GM12875 (cell line): Measurements from ENCODE around the gene PACSIN1.

Experiments used
- H3K4me3 ChIP-seq: one replicate; pipeline ENCODE4 v1.5.1; 2011; ENCODE audit warnings: low read depth, low read length, control low read depth
- TF ChIP-seq, protein P1 (sequence below): IDR thresholded peaks from 2 replicates; pipeline ENCODE4 v1.5.1; 2011; ENCODE audit warnings: low read depth, mild to moderate bottlenecking, control low read depth, inconsistent platforms, low read length, moderate library complexity, borderline replicate concordance; ENCODE audit not compliant: insufficient read depth

Gene PACSIN1

DNA sequence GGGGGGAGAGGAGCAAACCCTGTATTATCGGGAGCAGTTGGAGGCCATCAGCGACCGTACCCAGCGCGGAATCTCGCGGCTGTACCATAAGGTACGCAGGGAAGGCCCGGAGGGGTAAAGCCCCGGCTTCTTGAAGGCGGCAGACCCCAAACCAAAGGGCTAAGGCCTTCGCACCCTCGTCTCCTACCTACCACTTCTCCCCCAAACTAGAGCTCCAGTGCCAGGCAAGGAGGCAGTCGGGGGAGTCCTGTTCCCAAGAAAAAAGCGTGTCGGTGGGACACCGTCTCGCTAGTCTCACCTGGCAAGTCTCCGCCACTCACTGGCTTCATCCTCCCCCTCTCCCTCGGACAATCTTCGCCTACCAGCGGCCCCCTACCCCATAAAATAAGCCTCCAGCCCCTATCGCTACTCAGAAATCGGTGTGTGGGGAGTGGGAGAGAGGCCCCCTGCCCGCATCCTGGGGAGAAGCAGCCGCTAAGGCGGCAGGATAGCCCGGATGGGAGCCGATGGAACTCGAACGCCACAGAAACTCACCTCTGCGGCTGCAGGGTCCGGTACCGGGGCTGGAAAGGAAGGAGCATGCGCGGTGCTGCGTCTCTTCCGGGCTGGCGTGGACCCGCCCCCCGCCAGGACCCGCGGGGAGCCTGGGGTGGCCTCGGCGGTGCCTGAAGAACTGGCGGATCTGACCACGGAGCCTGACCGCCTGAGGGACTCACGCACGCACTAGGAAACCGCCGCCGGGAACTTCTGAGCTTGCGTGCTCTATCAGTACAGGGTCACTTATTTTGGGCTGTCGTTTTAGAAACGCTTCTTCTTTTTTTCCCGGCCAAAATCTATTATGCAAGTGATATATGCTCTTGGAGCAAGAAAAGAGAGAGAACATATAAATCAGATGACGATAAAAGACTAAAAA, 40.1 kb upstream of the PACSIN1 start, which contains the start of gene RPS10:
TSS of gene RPS10 (minus strand) at position 572 of the 913 bp plus-strand sequence. CDS start 848 bp downstream, outside the sequence.
- TF ChIP-seq, protein P1, sequence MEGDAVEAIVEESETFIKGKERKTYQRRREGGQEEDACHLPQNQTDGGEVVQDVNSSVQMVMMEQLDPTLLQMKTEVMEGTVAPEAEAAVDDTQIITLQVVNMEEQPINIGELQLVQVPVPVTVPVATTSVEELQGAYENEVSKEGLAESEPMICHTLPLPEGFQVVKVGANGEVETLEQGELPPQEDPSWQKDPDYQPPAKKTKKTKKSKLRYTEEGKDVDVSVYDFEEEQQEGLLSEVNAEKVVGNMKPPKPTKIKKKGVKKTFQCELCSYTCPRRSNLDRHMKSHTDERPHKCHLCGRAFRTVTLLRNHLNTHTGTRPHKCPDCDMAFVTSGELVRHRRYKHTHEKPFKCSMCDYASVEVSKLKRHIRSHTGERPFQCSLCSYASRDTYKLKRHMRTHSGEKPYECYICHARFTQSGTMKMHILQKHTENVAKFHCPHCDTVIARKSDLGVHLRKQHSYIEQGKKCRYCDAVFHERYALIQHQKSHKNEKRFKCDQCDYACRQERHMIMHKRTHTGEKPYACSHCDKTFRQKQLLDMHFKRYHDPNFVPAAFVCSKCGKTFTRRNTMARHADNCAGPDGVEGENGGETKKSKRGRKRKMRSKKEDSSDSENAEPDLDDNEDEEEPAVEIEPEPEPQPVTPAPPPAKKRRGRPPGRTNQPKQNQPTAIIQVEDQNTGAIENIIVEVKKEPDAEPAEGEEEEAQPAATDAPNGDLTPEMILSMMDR, result no peak

DNA sequence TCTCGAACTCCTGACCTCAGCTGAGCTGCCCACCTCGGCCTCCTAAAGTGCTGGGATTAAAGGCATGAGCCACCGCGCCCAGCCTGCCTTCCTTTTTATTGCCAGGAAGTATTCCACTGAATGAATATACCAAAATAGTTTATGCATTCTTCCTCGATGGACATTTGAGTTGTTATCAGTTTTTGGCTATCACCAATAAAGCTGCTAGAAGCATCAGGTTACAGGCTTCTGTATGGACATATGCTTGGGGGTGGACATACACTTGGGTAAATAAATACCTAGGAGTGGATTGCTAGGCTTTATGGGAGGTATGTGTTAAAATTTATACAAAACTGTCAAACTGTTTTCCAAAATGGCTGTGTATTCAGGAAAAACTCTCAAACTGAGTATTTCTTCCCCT, 30.0 kb upstream of the PACSIN1 start:
- no peak overlapping the region for H3K4me3 ChIP-seq
- TF ChIP-seq, protein P1, result no peak

More for the DNA sequence above, 40.1 kb upstream of the PACSIN1 start, which contains the start of gene RPS10:
- peak within 1 kb of the TSS; percentile 83 for H3K4me3 ChIP-seq

DNA sequence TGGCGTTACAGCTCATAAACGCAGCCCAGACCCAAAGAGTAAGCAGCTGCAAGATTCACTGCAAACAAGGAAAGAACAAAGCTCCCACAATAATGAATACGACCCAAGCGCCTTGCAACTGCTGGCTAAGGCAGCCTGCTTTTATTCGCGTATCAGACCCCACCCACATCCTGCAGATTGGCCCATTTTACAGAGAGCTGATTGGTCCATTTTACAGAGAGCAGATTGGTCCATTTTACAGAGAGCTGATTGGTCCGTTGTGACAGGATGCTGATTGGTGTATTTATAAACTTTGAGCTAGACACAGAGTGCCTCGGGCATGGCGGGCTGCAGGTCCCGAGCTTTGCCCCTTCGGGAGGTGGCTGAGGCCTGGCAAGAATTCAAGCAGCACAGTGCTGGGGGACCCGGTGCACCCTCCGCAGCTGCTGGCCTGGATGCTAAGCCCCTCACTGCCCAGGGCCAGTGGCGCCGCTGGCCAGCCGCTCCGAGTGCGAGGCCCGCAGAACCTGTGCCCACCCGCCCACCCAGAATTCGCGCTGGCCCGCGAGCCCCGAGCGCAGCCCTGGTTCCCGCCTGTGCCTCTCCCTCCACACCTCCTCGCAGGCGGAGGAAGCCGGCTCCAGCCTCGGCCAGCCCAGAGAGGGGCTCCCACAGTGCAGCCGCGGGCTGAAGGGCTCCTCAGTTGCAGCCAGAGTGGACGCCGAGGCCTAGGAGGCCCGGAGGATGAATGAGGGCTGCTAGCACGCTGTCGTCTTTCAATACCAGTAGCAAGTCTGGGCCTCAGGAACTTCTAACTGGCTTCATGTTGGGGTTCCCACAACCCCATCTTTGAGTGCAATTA, 28.9 kb upstream of the PACSIN1 start:
- H3K4me3 ChIP-seq, result no peak overlapping the region
- TF ChIP-seq, protein P1, result no peak

DNA sequence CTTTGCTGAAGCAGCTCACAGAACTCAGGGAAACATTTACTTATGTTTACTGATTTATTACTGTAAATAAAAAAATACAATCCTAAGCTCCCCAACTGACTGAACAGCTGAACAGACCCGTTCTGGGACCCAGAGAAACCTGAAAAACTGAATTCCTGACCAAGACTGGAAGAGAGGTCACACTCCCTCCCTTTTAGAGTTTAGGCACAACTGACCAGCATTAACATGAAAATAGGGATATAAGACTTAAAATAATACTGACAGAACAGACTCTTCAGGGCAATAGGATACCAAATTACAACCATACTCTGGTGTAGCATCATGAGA, 28.3 kb upstream of the PACSIN1 start:
- TF ChIP-seq, protein P1, result no peak

DNA sequence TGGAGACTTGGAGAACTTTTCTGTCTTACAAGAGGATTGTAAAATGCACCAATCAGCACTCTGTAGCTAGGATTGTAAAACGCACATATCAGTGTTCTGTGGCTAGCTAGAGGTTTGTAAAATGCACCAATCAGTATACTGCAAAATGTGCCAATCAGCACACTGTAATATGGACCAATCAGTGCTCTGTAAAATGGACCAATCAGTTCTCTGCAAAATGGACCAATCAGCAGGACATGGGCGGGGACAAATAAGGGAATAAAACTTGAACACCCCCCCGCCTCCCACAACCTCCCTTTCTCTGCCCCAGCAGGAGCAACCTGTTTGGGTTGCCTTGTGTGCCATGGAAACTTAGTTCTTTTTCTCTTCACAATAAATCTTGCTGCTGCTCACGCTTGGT, 27.2 kb upstream of the PACSIN1 start:
- TF ChIP-seq, protein P1, result no peak
- no peak overlapping the region for H3K4me3 ChIP-seq

More for the DNA sequence above, 28.3 kb upstream of the PACSIN1 start:
- no peak overlapping the region for H3K4me3 ChIP-seq

DNA sequence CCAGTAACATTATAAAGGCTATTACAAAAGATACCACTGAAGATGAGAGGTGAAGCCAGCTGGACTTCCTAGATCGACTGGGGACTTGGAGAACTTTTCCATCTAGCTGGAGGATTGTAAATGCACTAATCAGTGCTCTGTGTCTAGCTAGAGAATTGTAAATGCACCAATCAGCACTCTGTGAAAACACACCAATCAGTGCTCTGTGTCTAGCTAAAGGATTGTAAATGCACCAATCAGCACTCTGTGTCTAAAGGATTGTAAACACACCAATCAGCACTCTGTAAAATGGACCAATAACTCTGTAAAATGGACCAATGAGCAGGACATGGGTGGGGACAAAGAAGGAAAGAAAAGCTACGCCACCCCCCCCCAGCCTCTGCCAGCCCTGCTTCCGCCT, 26.4 kb upstream of the PACSIN1 start:
- H3K4me3 ChIP-seq, result no peak overlapping the region
- TF ChIP-seq, protein P1, result no peak
